Measurements from ENCODE around the gene DLX2. TPM values are rescaled to one million over a fixed set of nuclear protein-coding genes. Genes with fewer than 3 reads are reported as not detected.
"Not testable (repeated sequence)": the region's sequence is repeated elsewhere in the genome, so short reads cannot be mapped to it uniquely, and the experiment has no call there.

Gene DLX2
- total RNA-seq, 1 experiment from 2014 or later = 0.97 TPM

GRCh38 chr2:172073518-172073917 is 29.2 kb downstream of the DLX2 start:
- Histone ChIP-seq H3K4me3 (ENCODE audit: low read length) (no peak overlapping the region), H3K9me2 (replicated peaks; ENCODE audit: insufficient read depth, low read length) (no peaks in the 10 kb centered on the region), H3K27ac (ENCODE audit: low read length) (no peak overlapping the region), H3K36me3 (ENCODE audit: insufficient read depth, low read length) (no peaks in the 10 kb centered on the region), H3K4me2 (ENCODE audit: low read depth, low read length, poor library complexity, severe bottlenecking) (no peak overlapping the region), H3K9me3 (ENCODE audit: low read length) (no peaks in the 10 kb centered on the region), H3K4me1 (ENCODE audit: low read length) (peaks cover 16% of the 10 kb centered on the region), H3K9ac (ENCODE audit: low read length) (no peak overlapping the region), H4K20me1 (ENCODE audit: insufficient read depth, low read depth, low read length) (no peaks in the 10 kb centered on the region), H2AFZ (ENCODE audit: low read length) (no peak overlapping the region), H3K27me3 (ENCODE audit: low read length) (no peaks in the 10 kb centered on the region), H3K79me2 (ENCODE audit: low read length) (no peaks in the 10 kb centered on the region)
- DNase-seq = no peak

GRCh38 chr2:172072706-172073105 is 30.0 kb downstream of the DLX2 start:
- Histone ChIP-seq H3K9me3 (ENCODE audit: low read length) (no peaks in the 10 kb centered on the region), H2AFZ (ENCODE audit: low read length) (no peak overlapping the region), H3K9ac (ENCODE audit: low read length) (no peak overlapping the region), H3K4me1 (ENCODE audit: low read length) (peaks cover 14% of the 10 kb centered on the region), H4K20me1 (ENCODE audit: insufficient read depth, low read depth, low read length) (no peaks in the 10 kb centered on the region), H3K79me2 (ENCODE audit: low read length) (no peaks in the 10 kb centered on the region), H3K4me3 (ENCODE audit: low read length) (no peak overlapping the region), H3K27me3 (ENCODE audit: low read length) (no peaks in the 10 kb centered on the region), H3K36me3 (ENCODE audit: insufficient read depth, low read length) (no peaks in the 10 kb centered on the region), H3K9me2 (replicated peaks; ENCODE audit: insufficient read depth, low read length) (no peaks in the 10 kb centered on the region), H3K27ac (ENCODE audit: low read length) (no peak overlapping the region), H3K4me2 (ENCODE audit: low read depth, low read length, poor library complexity, severe bottlenecking) (no peak overlapping the region)
- no peak for DNase-seq

- Histone ChIP-seq H3K9me3 (ENCODE audit: low read length) (no peaks in the 10 kb centered on the region), H3K4me3 (ENCODE audit: low read length) (no peak overlapping the region), H4K20me1 (ENCODE audit: insufficient read depth, low read depth, low read length) (no peaks in the 10 kb centered on the region), H3K36me3 (ENCODE audit: insufficient read depth, low read length) (no peaks in the 10 kb centered on the region), H3K9me2 (replicated peaks; ENCODE audit: insufficient read depth, low read length) (no peaks in the 10 kb centered on the region), H3K4me1 (ENCODE audit: low read length) (peaks cover 10% of the 10 kb centered on the region), H3K9ac (ENCODE audit: low read length) (no peak overlapping the region), H3K4me2 (ENCODE audit: low read depth, low read length, poor library complexity, severe bottlenecking) (no peak overlapping the region), H2AFZ (ENCODE audit: low read length) (no peak overlapping the region), H3K79me2 (ENCODE audit: low read length) (no peaks in the 10 kb centered on the region), H3K27ac (ENCODE audit: low read length) (no peak overlapping the region), H3K27me3 (ENCODE audit: low read length) (no peaks in the 10 kb centered on the region)
- DNase-seq = no peak
Observed at GRCh38 chr2:172072303-172072702, 30.4 kb downstream of the DLX2 start.

GRCh38 chr2:172070936-172071335 is 31.8 kb downstream of the DLX2 start:
- Histone ChIP-seq H3K79me2 (ENCODE audit: low read length) (no peaks in the 10 kb centered on the region), H2AFZ (ENCODE audit: low read length) (no peak overlapping the region), H3K36me3 (ENCODE audit: insufficient read depth, low read length) (no peaks in the 10 kb centered on the region), H3K4me3 (ENCODE audit: low read length) (no peak overlapping the region), H3K4me1 (ENCODE audit: low read length) (no peaks in the 10 kb centered on the region), H3K9me2 (replicated peaks; ENCODE audit: insufficient read depth, low read length) (no peaks in the 10 kb centered on the region), H3K27ac (ENCODE audit: low read length) (no peak overlapping the region), H3K9ac (ENCODE audit: low read length) (no peak overlapping the region), H3K27me3 (ENCODE audit: low read length) (no peaks in the 10 kb centered on the region), H4K20me1 (ENCODE audit: insufficient read depth, low read depth, low read length) (no peaks in the 10 kb centered on the region), H3K4me2 (ENCODE audit: low read depth, low read length, poor library complexity, severe bottlenecking) (no peak overlapping the region), H3K9me3 (ENCODE audit: low read length) (no peaks in the 10 kb centered on the region)
- DNase-seq = no peak

GRCh38 chr2:172067905-172068304 is 34.8 kb downstream of the DLX2 start:
- H4K20me1 ChIP-seq (ENCODE audit: insufficient read depth, low read depth, low read length); H3K9me2 ChIP-seq (replicated peaks; ENCODE audit: insufficient read depth, low read length); H3K9me3 ChIP-seq (ENCODE audit: low read length); H3K27me3 ChIP-seq (ENCODE audit: low read length); H3K9ac ChIP-seq (ENCODE audit: low read length); H3K4me3 ChIP-seq (ENCODE audit: low read length); H3K79me2 ChIP-seq (ENCODE audit: low read length); DNase-seq; H3K36me3 ChIP-seq (ENCODE audit: insufficient read depth, low read length); H2AFZ ChIP-seq (ENCODE audit: low read length); H3K27ac ChIP-seq (ENCODE audit: low read length); H3K4me2 ChIP-seq (ENCODE audit: low read depth, low read length, poor library complexity, severe bottlenecking): not testable (repeated sequence)
- peaks cover 19% of the 10 kb centered on the region for H3K4me1 ChIP-seq (ENCODE audit: low read length)

GRCh38 chr2:172066394-172066886 is 36.3 kb downstream of the DLX2 start:
- no peaks in the 10 kb centered on the region for H3K36me3 ChIP-seq (ENCODE audit: insufficient read depth, low read length)
- peaks cover 29% of the 10 kb centered on the region for H3K4me1 ChIP-seq (ENCODE audit: low read length)
- H3K4me3 ChIP-seq (ENCODE audit: low read length) = no peak overlapping the region
- H3K9ac ChIP-seq (ENCODE audit: low read length) = no peak overlapping the region
- no peaks in the 10 kb centered on the region for H3K27me3 ChIP-seq (ENCODE audit: low read length)
- no peaks in the 10 kb centered on the region for H3K79me2 ChIP-seq (ENCODE audit: low read length)
- no peak overlapping the region for H3K27ac ChIP-seq (ENCODE audit: low read length)
- H3K9me3 ChIP-seq (ENCODE audit: low read length) = no peaks in the 10 kb centered on the region
- no peak overlapping the region for H3K4me2 ChIP-seq (ENCODE audit: low read depth, low read length, poor library complexity, severe bottlenecking)
- H3K9me2 ChIP-seq (replicated peaks; ENCODE audit: insufficient read depth, low read length) = no peaks in the 10 kb centered on the region
- no peak for DNase-seq
- no peak overlapping the region for H2AFZ ChIP-seq (ENCODE audit: low read length)
- no peaks in the 10 kb centered on the region for H4K20me1 ChIP-seq (ENCODE audit: insufficient read depth, low read depth, low read length)

- Histone ChIP-seq H3K27me3 (ENCODE audit: low read length) (no peaks in the 10 kb centered on the region), H2AFZ (ENCODE audit: low read length) (no peak overlapping the region), H3K4me1 (ENCODE audit: low read length) (peaks cover 29% of the 10 kb centered on the region), H3K9me3 (ENCODE audit: low read length) (no peaks in the 10 kb centered on the region), H3K36me3 (ENCODE audit: insufficient read depth, low read length) (no peaks in the 10 kb centered on the region), H4K20me1 (ENCODE audit: insufficient read depth, low read depth, low read length) (no peaks in the 10 kb centered on the region), H3K9ac (ENCODE audit: low read length) (no peak overlapping the region), H3K79me2 (ENCODE audit: low read length) (no peaks in the 10 kb centered on the region), H3K27ac (ENCODE audit: low read length) (no peak overlapping the region), H3K4me3 (ENCODE audit: low read length) (no peak overlapping the region), H3K9me2 (replicated peaks; ENCODE audit: insufficient read depth, low read length) (no peaks in the 10 kb centered on the region), H3K4me2 (ENCODE audit: low read depth, low read length, poor library complexity, severe bottlenecking) (no peak overlapping the region)
- DNase-seq = peak; percentile 19
Observed at GRCh38 chr2:172065111-172065510, 37.6 kb downstream of the DLX2 start.

GRCh38 chr2:172063446-172063845 is 39.3 kb downstream of the DLX2 start:
- no peaks in the 10 kb centered on the region for H3K9me2 ChIP-seq (replicated peaks; ENCODE audit: insufficient read depth, low read length)
- H3K9ac ChIP-seq (ENCODE audit: low read length) = peak overlapping the region; percentile 25; the same call in 1 of the 2 replicates
- no peaks in the 10 kb centered on the region for H3K36me3 ChIP-seq (ENCODE audit: insufficient read depth, low read length)
- H3K27ac ChIP-seq (ENCODE audit: low read length) = peak overlapping the region; percentile 64
- H3K79me2 ChIP-seq (ENCODE audit: low read length) = no peaks in the 10 kb centered on the region
- H3K9me3 ChIP-seq (ENCODE audit: low read length) = no peaks in the 10 kb centered on the region
- peak overlapping the region; percentile 27 for H3K4me3 ChIP-seq (ENCODE audit: low read length)
- no peaks in the 10 kb centered on the region for H4K20me1 ChIP-seq (ENCODE audit: insufficient read depth, low read depth, low read length)
- peaks cover 36% of the 10 kb centered on the region for H3K4me1 ChIP-seq (ENCODE audit: low read length)
- H3K4me2 ChIP-seq (ENCODE audit: low read depth, low read length, poor library complexity, severe bottlenecking) = peak overlapping the region; percentile 60
- no peaks in the 10 kb centered on the region for H3K27me3 ChIP-seq (ENCODE audit: low read length)
- no peak for DNase-seq
- peak overlapping the region; percentile 76 for H2AFZ ChIP-seq (ENCODE audit: low read length)
